ENCODE results near the gene LRCH3.

DNA sequence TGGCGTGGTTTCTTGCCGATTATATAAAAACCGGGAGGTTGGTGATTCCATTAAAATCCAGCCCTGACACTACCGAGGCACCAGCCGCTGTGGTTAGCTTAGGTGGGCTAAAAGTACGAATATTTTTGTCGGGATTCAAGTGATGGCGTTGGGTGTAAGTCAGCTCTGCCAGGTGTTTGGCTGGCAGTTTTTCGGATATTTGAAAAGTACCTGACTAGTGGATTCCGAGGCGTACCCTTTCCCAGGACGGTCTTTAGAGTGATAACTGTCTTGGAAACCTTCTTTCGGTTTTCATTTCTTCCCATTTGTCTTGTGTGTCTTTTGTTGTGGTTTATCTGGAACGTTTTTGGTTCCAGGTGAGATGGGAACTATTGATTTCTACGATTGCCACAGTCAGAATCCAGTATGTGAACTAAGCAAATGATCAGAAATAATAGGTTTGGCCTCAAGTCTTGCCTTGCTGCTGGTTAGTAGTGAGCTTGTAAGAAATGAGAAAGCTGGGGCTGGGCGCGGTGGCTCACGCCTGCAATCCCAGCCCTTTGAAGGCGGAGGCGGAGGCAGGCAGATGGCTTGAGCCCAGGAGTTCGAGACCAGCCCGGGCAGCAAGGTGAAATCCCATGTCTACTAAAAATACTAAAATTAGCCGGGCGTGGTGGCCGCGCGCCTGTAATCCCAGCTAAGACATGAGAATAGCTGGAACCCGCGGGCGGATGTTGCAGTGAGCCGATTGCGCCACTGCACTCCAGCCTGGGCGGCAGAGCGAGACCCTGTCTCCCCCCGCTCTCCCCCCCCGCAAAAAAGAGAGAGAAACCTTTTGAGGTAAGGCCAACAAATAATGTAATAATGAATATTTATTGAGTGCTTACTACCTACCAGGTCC, 40.0 kb upstream of the LRCH3 start:
- TF ChIP-seq POLR2AphosphoS5 (IDR thresholded peaks at IDR 0.05) (peak in 2 of 3 donors; percentile 22 to 39), CTCF (IDR thresholded peaks at IDR 0.05) (no peak), POLR2A (IDR thresholded peaks at IDR 0.05) (no peak)
